HG03280 (cell line): ENCODE measurements around the gene NEIL1.

Source experiments
- ATAC-seq: cut with Tn5 transposase; IDR thresholded peaks from one replicate; pipeline ENCODE4 v1.9.1; 2021; ENCODE audit warnings: mild to moderate bottlenecking, moderate library complexity; ENCODE audit not compliant: unreplicated experiment

Gene NEIL1

GRCh38 chr15:75355369-75355768, 8.5 kb downstream of the NEIL1 start:
- ATAC-seq = no peak

- no peak for ATAC-seq
Observed at GRCh38 chr15:75356006-75356405, 9.2 kb downstream of the NEIL1 start.

GRCh38 chr15:75356517-75356916, 9.7 kb downstream of the NEIL1 start:
- ATAC-seq = no peak

GRCh38 chr15:75357976-75358673, 11.3 kb downstream of the NEIL1 start:
- ATAC-seq = no peak

- ATAC-seq = no peak
Observed at GRCh38 chr15:75358771-75359536, 12.1 kb downstream of the NEIL1 start.

GRCh38 chr15:75359537-75360250, 12.9 kb downstream of the NEIL1 start:
- no peak for ATAC-seq

- ATAC-seq = no peak
Observed at GRCh38 chr15:75360391-75360790, 13.6 kb downstream of the NEIL1 start.

- ATAC-seq = no peak
Observed at GRCh38 chr15:75360856-75361255, 14.0 kb downstream of the NEIL1 start.

GRCh38 chr15:75361361-75361988, 14.6 kb downstream of the NEIL1 start:
- no peak for ATAC-seq

GRCh38 chr15:75361989-75362641, 15.3 kb downstream of the NEIL1 start:
- ATAC-seq = no peak

- no peak for ATAC-seq
Observed at GRCh38 chr15:75362642-75363249, 15.9 kb downstream of the NEIL1 start.

- ATAC-seq = no peak
Observed at GRCh38 chr15:75363786-75364185, 16.9 kb downstream of the NEIL1 start.

- no peak for ATAC-seq
Observed at GRCh38 chr15:75364881-75365280, 18.0 kb downstream of the NEIL1 start.

- no peak for ATAC-seq
Observed at GRCh38 chr15:75366163-75366562, 19.3 kb downstream of the NEIL1 start.

GRCh38 chr15:75367006-75367405, 20.2 kb downstream of the NEIL1 start:
- no peak for ATAC-seq

- ATAC-seq = no peak
Observed at GRCh38 chr15:75367406-75367912, 20.6 kb downstream of the NEIL1 start.

- ATAC-seq = peak; percentile 87
Observed at GRCh38 chr15:75367913-75368688, 21.3 kb downstream of the NEIL1 start, which contains the start of gene MAN2C1. TSS of gene MAN2C1 (minus strand) at chr15:75368607. CDS start at chr15:75368583, 24 bp downstream.

- ATAC-seq = no peak
Observed at GRCh38 chr15:75368689-75369239, 21.9 kb downstream of the NEIL1 start.
